Measurements from ENCODE around the gene ZNF324B. TPM values are rescaled to one million over a fixed set of nuclear protein-coding genes. Genes with fewer than 3 reads are reported as not detected.

Gene ZNF324B
- total RNA-seq, 4 donors from 2014 or later, result 10.6 to 16.8 (median 13.4) TPM

DNA sequence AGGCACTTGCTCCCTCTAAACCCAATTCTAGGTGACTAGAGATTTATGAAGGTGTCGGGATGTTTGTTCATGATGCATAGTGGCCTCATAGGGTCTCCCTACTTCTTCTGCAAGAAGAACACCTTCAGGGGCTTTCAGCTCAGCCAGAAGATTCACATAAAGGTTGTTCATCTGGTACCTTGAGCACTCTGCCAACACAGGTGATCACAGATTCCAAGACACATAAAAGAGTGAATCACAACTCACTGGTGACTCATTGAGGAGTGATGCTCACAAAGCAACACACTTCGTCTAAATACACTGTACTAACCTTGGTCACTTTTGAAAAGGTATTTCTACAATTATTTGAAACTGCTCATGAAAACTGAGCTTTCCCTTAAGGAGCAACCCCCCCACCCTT lies 8.6 kb downstream of the ZNF324B start:
- no peak for DNase-seq
- WGBS, 2 donors, result 93 to 100% methylated on average over 2 of the region's 2 CpGs
- Histone ChIP-seq H3K9me3 (no peaks in the 10 kb centered on the region), H3K4me1 (no peaks in the 10 kb centered on the region), H3K27ac (no peak overlapping the region), H3K36me3 (peaks cover 4 to 12% of the 10 kb centered on the region in 2 donors), H3K4me3 (replicated peaks in 1 of 3) (no peak overlapping the region), H3K27me3 (no peaks in the 10 kb centered on the region)
- intact Hi-C loops (cut with DNase I), result no loop called here
- TF ChIP-seq POLR2A (IDR thresholded peaks at IDR 0.05), result no peak
- TF ChIP-seq, protein P1, sequence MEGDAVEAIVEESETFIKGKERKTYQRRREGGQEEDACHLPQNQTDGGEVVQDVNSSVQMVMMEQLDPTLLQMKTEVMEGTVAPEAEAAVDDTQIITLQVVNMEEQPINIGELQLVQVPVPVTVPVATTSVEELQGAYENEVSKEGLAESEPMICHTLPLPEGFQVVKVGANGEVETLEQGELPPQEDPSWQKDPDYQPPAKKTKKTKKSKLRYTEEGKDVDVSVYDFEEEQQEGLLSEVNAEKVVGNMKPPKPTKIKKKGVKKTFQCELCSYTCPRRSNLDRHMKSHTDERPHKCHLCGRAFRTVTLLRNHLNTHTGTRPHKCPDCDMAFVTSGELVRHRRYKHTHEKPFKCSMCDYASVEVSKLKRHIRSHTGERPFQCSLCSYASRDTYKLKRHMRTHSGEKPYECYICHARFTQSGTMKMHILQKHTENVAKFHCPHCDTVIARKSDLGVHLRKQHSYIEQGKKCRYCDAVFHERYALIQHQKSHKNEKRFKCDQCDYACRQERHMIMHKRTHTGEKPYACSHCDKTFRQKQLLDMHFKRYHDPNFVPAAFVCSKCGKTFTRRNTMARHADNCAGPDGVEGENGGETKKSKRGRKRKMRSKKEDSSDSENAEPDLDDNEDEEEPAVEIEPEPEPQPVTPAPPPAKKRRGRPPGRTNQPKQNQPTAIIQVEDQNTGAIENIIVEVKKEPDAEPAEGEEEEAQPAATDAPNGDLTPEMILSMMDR (IDR thresholded peaks at IDR 0.05), result no peak

DNA sequence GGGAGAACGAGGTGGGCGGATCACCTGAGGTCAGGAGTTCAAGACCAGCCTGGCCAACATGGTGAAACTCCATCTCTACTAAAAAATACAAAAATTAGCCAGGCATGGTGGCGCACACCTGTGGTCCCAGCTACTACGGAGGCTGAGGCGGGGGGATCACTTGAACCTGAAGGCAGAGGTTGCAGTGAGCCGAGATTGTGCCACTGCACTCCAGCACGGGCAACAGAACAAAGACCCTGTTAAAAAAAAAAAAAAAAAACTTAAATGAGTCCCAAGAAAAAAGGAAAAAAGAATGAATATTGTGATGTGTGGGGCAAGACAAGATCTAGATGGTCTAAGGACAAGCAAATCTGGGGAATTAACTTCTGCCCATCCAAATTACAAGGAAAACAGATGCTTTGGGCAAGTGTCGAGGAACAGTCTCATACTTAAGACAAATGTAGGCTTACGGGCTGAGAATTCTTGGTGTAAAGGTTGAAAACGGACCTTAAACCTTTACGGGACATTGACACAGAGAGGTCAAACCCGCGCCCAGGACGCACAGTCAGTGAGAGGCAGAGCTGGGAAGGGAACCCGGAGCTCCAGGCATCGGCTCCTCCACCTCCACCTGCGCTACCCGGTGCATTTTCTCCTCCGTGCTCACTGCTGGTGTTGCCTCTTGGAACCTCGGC lies 14.8 kb downstream of the ZNF324B start:
- intact Hi-C loops (cut with DNase I), result no loop called here
- WGBS, 2 donors, result 35 to 43% methylated on average over 17 to 20 of the region's 20 CpGs
- no peak overlapping the region for H3K27ac ChIP-seq

DNA sequence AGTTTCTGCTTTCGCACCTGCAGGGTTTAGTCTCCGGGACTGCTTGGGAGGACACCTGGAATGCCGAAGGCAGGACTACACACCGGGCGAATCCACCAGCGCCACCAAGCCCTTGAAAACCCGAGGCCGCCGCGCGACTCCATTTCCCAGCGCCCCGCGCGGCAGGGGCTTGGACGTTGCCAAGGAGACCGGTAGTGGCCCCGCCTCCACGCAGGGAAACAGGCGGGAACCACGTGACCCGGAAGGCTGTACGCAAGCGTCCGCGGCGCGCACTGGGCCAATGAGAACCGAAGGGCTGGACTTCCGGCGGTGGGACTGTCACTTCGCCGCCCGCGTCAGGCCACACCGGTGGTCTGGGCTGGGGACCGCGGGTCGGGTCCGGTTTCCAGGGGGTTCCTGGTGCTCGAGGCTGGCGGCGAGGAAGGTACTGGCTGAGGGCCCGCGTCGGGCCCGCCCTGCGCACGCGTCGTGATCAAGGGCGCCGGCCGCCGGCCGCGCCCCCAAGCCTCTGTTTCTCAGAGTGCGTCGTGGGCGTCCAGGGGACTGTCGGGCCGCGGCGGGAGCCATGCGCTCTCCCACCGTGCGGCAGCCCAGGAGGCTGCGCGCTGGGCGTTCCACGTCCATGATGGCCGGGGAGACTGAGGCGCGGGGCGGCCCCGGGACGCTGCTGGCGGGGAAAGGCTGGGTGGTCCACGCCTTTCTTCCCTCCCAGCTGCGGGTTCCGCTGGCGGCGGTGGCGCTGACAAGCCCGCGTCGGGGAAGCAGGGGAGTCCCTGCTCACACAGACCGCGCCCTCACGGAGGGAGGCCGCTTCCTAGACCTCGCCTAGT lies 15.6 kb downstream of the ZNF324B start, which contains the start of gene ZNF324:
Gene ZNF324 (plus strand): TSS at position 321 of the 830 bp plus-strand sequence. CDS start 2,106 bp downstream, outside the sequence.
- H3K9me3 ChIP-seq, result no peaks in the 10 kb centered on the region
- peak within 1 kb of the TSS; percentile 81 to 96 (median 96) for H3K4me3 ChIP-seq (replicated peaks in 1 of 3)
- peak; percentile 100 for DNase-seq
- peaks cover 8 to 9% of the 10 kb centered on the region in 2 donors for H3K4me1 ChIP-seq
- 0% methylated on average over 14 to 19 of the region's 92 CpGs for WGBS, 2 donors
- no peaks in the 10 kb centered on the region for H3K27me3 ChIP-seq
- H3K27ac ChIP-seq, result peak within 1 kb of the TSS in 2 of 3 donors; percentile 6 to 65
- TF ChIP-seq POLR2A (IDR thresholded peaks at IDR 0.05), result peak in 1 of 2 donors; percentile 80
- TF ChIP-seq, protein P1 (IDR thresholded peaks at IDR 0.05), result peak in 1 of 6 experiments; percentile 6
- intact Hi-C loops (cut with DNase I), result no loop called here
- peaks cover 10 to 17% of the 10 kb centered on the region in 2 donors for H3K36me3 ChIP-seq

More for the DNA sequence above, 14.8 kb downstream of the ZNF324B start:
- no peaks in the 10 kb centered on the region for H3K27me3 ChIP-seq
- no peaks in the 10 kb centered on the region for H3K9me3 ChIP-seq
- TF ChIP-seq POLR2A (IDR thresholded peaks at IDR 0.05), result no peak
- TF ChIP-seq, protein P1 (IDR thresholded peaks at IDR 0.05), result no peak
- H3K4me3 ChIP-seq (replicated peaks in 1 of 3), result peak overlapping the region in 1 of 3 donors; percentile 81
- H3K36me3 ChIP-seq, result peaks cover 5 to 12% of the 10 kb centered on the region in 2 donors
- H3K4me1 ChIP-seq, result peaks cover 8 to 9% of the 10 kb centered on the region in 2 donors
- DNase-seq, result no peak

DNA sequence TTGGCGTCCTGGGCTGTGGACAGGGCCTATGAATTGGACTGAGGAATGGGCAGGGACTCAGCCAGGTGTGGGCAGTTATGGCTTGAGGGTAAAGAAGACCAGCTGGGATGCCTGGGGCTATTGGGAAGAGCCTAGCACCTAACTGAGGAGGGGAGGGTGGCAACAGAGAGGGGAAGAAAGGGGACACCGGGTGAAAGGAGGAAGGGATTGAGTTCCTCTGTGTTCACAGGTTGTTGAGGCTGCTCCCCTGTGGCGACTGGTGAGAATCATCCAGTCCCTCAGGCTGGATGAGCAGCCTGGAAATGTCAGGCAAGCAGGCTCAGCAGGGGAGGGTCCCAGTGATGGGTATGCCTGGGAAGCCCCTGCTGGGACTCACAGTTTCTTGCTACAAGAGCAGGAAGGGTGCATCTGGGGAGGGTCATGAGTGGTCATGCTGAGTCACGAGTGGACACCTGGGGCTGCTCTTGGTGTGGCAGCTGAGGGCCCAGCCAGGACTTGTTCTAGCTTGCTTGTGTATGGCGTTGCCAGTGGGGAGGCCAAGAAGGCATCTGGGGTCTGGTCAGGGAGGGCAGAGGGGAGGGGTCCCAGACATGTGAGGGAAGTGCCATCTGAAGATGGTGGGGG lies 16.9 kb downstream of the ZNF324B start:
- DNase-seq, result no peak
- no peak overlapping the region for H3K27ac ChIP-seq
- no peaks in the 10 kb centered on the region for H3K27me3 ChIP-seq
- no peaks in the 10 kb centered on the region for H3K9me3 ChIP-seq
- peaks cover 18 to 28% of the 10 kb centered on the region in 2 donors for H3K36me3 ChIP-seq
- TF ChIP-seq POLR2A (IDR thresholded peaks at IDR 0.05), result no peak
- TF ChIP-seq, protein P1 (IDR thresholded peaks at IDR 0.05), result no peak
- intact Hi-C loops (cut with DNase I), result no loop called here
- H3K4me1 ChIP-seq, result peaks cover 8 to 9% of the 10 kb centered on the region in 2 donors
- WGBS, 2 donors, result 62 to 66% methylated on average over 5 of the region's 5 CpGs
- H3K4me3 ChIP-seq (replicated peaks in 1 of 3), result no peak overlapping the region
